GM12878 (cell line): ENCODE results near the gene C1RL. TPM values are rescaled to one million over a fixed set of nuclear protein-coding genes. Genes with fewer than 3 reads are reported as not detected.

ENCODE experiments used
- ATAC-seq: fragments of 200-7000 bp; cut with Tn5 transposase; 3 replicates; pipeline ENCODE4 v1.9.1; 2020; ENCODE audit warnings: mild to moderate bottlenecking, moderate library complexity
- BruUV-seq: library from RNA; stranded (reverse); fragments of 400-500 nt; replicated peaks from 2 replicates; lab custom pipeline; 2021; lab: Mats Ljungman, UMichigan
- CTCF ChIA-PET: fragments of 300-600 bp; sonication (Branson Sonifier 250); formaldehyde crosslinking; extraction: SDS; loops from one replicate; lab custom pipeline; 2021; ENCODE audit warnings: inconsistent platforms; lab: Yijun Ruan, JAX
- POLR2A ChIA-PET: fragments of 350-600 bp; formaldehyde crosslinking; extraction: SDS; loops from one replicate; lab custom pipeline; 2021; ENCODE audit warnings: inconsistent platforms; lab: Charles Lee
- RAD21 ChIA-PET: fragments of 300-600 bp; sonication (Branson Sonifier 250); formaldehyde crosslinking; loops from one replicate; lab custom pipeline; 2023; ENCODE audit warnings: antibody characterized with exemption; ENCODE audit not compliant: unreplicated experiment; lab: Charles Lee
- SMC1A ChIA-PET: fragments of 300-600 bp; sonication (Branson Sonifier 250); formaldehyde crosslinking; loops from one replicate; lab custom pipeline; 2023; ENCODE audit not compliant: unreplicated experiment, uncharacterized antibody; lab: Charles Lee
- DNase-seq: peaks from one replicate; pipeline ENCODE4 v3.0.0-alpha.2; 2011; ENCODE audit warnings: low read depth, low spot score
- FAIRE-seq: peaks from 3 replicates; lab custom pipeline; 2011; peaks lifted over from hg19 to GRCh38; lab: Jason Lieb, UNC
- H2AFZ ChIP-seq: 2 replicates; pipeline ENCODE4 v1.6.0; 2011; ENCODE audit warnings: low read depth, low read length, control low read depth; ENCODE audit not compliant: control insufficient read depth
- H3K27ac ChIP-seq: 2 replicates; pipeline ENCODE4 v1.5.1; 2011; ENCODE audit warnings: control low read depth; ENCODE audit not compliant: control insufficient read depth, insufficient read depth
- H3K27me3 ChIP-seq, 2 experiments: replicated peaks in 1 of 2; 2 replicates each; pipeline versions ENCODE4 v1.6.0 to v1.6.1; 2011; ENCODE audit warnings: low read length in 1 of 2; ENCODE audit not compliant: control insufficient read depth in 2 of 2, insufficient read depth in 2 of 2
- H3K36me3 ChIP-seq, 2 experiments: 2 replicates each; pipeline ENCODE4 v1.5.1; 2011; ENCODE audit warnings: low read length in 1 of 2; ENCODE audit not compliant: control insufficient read depth in 2 of 2, insufficient read depth in 2 of 2
- H3K4me1 ChIP-seq: 2 replicates; pipeline ENCODE4 v1.6.1; 2011; ENCODE audit warnings: mild to moderate bottlenecking, low read length, moderate library complexity, mixed read lengths; ENCODE audit not compliant: control insufficient read depth, insufficient read depth
- H3K4me2 ChIP-seq: 2 replicates; pipeline ENCODE4 v1.6.0; 2011; ENCODE audit warnings: control low read depth; ENCODE audit not compliant: control insufficient read depth, insufficient read depth
- H3K4me3 ChIP-seq: fragments of 200-600 bp; sonication (generic); 2 replicates; pipeline ENCODE4 v1.5.1; 2016
- H3K79me2 ChIP-seq: 2 replicates; pipeline ENCODE4 v1.6.0; 2011; ENCODE audit warnings: low read length; ENCODE audit not compliant: control insufficient read depth, insufficient read depth
- H3K9ac ChIP-seq: 2 replicates; pipeline ENCODE4 v1.8.0; 2011; ENCODE audit warnings: low read length, control low read depth, mixed read lengths; ENCODE audit not compliant: control insufficient read depth, insufficient read depth
- H3K9me3 ChIP-seq: replicated peaks from 3 replicates; pipeline ENCODE4 v1.5.1; 2011; ENCODE audit warnings: mild to moderate bottlenecking, low read length; ENCODE audit not compliant: control insufficient read depth, insufficient read depth
- H4K20me1 ChIP-seq: 2 replicates; pipeline ENCODE4 v1.6.0; 2011; ENCODE audit not compliant: control insufficient read depth, insufficient read depth
- BACH1 ChIP-seq: fragments of 450-650 bp; IDR thresholded peaks from 2 replicates; pipeline ENCODE4 v1.6.1; 2017; ENCODE audit warnings: mild to moderate bottlenecking, borderline replicate concordance
- CBFB ChIP-seq: IDR thresholded peaks from 2 replicates; pipeline ENCODE4 v1.6.1; 2016; ENCODE audit warnings: antibody characterized with exemption, low read depth
- CREB1 ChIP-seq: IDR thresholded peaks from 2 replicates; pipeline ENCODE4 v1.6.1; 2012; ENCODE audit warnings: low read depth, mild to moderate bottlenecking, inconsistent platforms
- EGR1 ChIP-seq, 2 experiments: IDR thresholded peaks; 1 replicate in 1 of 2; 2 replicates in 1 of 2; pipeline ENCODE4 v1.6.1; 2011 to 2012; ENCODE audit warnings: low read depth in 2 of 2, low read length in 2 of 2, borderline replicate concordance in 1 of 2, mild to moderate bottlenecking in 1 of 2, moderate library complexity in 1 of 2
- ETV6 ChIP-seq, 2 experiments: fragments of 450-650 bp in 1 of 2; IDR thresholded peaks in 1 of 2; conservative IDR thresholded peaks in 1 of 2; 2 replicates each; pipeline ENCODE4 v1.6.1; 2014; ENCODE audit warnings: antibody characterized with exemption in 1 of 2, borderline replicate concordance in 1 of 2, low read depth in 1 of 2, mild to moderate bottlenecking in 1 of 2, moderate library complexity in 1 of 2
- KDM1A ChIP-seq: fragments of 200-600 bp; sonication (generic); IDR thresholded peaks from 2 replicates; pipeline ENCODE4 v1.6.1; 2016; ENCODE audit warnings: borderline replicate concordance
- TAF1 ChIP-seq: IDR thresholded peaks from 2 replicates; pipeline ENCODE4 v1.6.1; 2011; ENCODE audit warnings: mild to moderate bottlenecking, low read depth, low read length, borderline replicate concordance
- TCF7 ChIP-seq: IDR thresholded peaks from 2 replicates; pipeline ENCODE4 v1.6.1; 2014; ENCODE audit warnings: antibody characterized with exemption, borderline replicate concordance
- ZNF384 ChIP-seq: IDR thresholded peaks from 2 replicates; pipeline ENCODE4 v1.6.1; 2012; ENCODE audit warnings: low read depth, mild to moderate bottlenecking, low read length, improper control_type of control experiment, borderline replicate concordance
- WGBS: methylation state at CpG from one replicate; pipeline ENCODE4 v1.1.6; 2016; ENCODE audit warnings: low lambda C conversion rate; ENCODE audit not compliant: insufficient replicate concordance, insufficient coverage; ENCODE audit errors: missing lambda C conversion rate; 5-methylcytosine and 5-hydroxymethylcytosine counted together
- in situ Hi-C: fragments of 300-500 bp; cut with MboI; formaldehyde crosslinking; loops from 9 replicates; pipeline ENCODE4 v1.14.3; 2018; ENCODE audit warnings: mixed read lengths
- intact Hi-C: fragments of 100-400 bp; cut with micrococcal nuclease; formaldehyde crosslinking; loops from one replicate; pipeline ENCODE4 v1.14.2; 2022; ENCODE audit not compliant: unreplicated experiment
- polyA plus RNA-seq, 11 experiments: library from polyadenylated mRNA; depleted of rRNA in 4 of 11; unstranded in 6 of 11; stranded (reverse) in 5 of 11; fragments of >200 nt; fragmentation: Nextera tagmentation in 4 of 11; fragmentation: Illumina TruSeq in 1 of 11; extraction: Ambion mirVana in 4 of 11; extraction: Trizol in 1 of 11; gene quantifications; 1 replicate in 1 of 11; 2 replicates in 10 of 11; pipeline versions ENCODE4 v1.2.1 to v1.2.3, GENCODE V29; 2011 to 2016; ENCODE audit warnings: inconsistent platforms in 2 of 11, missing spikeins in 2 of 11, low read depth in 1 of 11
- total RNA-seq, 4 experiments: library from RNA; depleted of rRNA in 3 of 4; stranded (reverse); fragments of >200 nt in 3 of 4; fragmentation: Illumina TruSeq in 1 of 4; extraction: Trizol in 1 of 4; gene quantifications; 2 replicates each; pipeline versions ENCODE4 v1.2.1 to v1.2.3, GENCODE V29; 2013 to 2021
- TF ChIP-seq, protein P1 (sequence below): fragments of 150-350 bp; IDR thresholded peaks from 2 replicates; pipeline ENCODE4 v1.6.1; 2016; ENCODE audit warnings: low read depth, low read length
- TF ChIP-seq, protein P2 (sequence below): IDR thresholded peaks from 2 replicates; pipeline ENCODE4 v1.6.1; 2012; ENCODE audit warnings: low read depth, low read length, improper control_type of control experiment

The C1RL gene
- total and polyA plus RNA-seq, 10 of the 15 experiments (the other 5 are each of a cell fraction or from before 2014, with no cell fraction given) = 1.3 to 12.8 (median 8.1) TPM

DNA sequence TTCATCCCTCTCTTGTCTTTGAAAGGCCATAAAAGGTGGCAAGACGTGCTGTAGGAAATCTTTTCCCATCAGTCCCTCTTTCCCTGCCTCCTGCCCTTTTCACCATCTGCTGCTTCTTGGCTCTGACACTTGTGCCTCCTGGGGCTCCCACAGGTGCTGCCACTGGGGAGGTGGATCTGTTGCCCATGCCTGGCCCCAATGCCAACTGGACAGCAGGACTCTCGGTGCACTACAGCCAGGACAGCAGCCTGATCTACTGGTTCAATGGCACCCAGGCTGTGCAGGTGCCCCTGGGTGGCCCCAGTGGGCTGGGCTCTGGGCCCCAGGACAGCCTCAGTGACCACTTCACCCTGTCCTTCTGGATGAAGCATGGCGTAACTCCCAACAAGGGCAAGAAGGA is 27.7 kb upstream of the C1RL start:
- RAD21 ChIA-PET = no interaction called here
- in situ Hi-C loops = no loop called here
- POLR2A ChIA-PET = no interaction called here

More for the DNA sequence above, 27.7 kb upstream of the C1RL start:
- no peaks in the 10 kb centered on the region for H3K79me2 ChIP-seq
- H2AFZ ChIP-seq = no peak overlapping the region
- no peak overlapping the region for H3K4me2 ChIP-seq
- CTCF ChIA-PET = no interaction called here
- no peak overlapping the region for H3K9ac ChIP-seq
- SMC1A ChIA-PET = no interaction called here
- TF ChIP-seq, protein P1, sequence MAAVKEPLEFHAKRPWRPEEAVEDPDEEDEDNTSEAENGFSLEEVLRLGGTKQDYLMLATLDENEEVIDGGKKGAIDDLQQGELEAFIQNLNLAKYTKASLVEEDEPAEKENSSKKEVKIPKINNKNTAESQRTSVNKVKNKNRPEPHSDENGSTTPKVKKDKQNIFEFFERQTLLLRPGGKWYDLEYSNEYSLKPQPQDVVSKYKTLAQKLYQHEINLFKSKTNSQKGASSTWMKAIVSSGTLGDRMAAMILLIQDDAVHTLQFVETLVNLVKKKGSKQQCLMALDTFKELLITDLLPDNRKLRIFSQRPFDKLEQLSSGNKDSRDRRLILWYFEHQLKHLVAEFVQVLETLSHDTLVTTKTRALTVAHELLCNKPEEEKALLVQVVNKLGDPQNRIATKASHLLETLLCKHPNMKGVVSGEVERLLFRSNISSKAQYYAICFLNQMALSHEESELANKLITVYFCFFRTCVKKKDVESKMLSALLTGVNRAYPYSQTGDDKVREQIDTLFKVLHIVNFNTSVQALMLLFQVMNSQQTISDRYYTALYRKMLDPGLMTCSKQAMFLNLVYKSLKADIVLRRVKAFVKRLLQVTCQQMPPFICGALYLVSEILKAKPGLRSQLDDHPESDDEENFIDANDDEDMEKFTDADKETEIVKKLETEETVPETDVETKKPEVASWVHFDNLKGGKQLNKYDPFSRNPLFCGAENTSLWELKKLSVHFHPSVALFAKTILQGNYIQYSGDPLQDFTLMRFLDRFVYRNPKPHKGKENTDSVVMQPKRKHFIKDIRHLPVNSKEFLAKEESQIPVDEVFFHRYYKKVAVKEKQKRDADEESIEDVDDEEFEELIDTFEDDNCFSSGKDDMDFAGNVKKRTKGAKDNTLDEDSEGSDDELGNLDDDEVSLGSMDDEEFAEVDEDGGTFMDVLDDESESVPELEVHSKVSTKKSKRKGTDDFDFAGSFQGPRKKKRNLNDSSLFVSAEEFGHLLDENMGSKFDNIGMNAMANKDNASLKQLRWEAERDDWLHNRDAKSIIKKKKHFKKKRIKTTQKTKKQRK = no peak
- TF ChIP-seq CREB1 (no peak), EGR1 (IDR thresholded peaks at IDR 0.05; ENCODE audit: borderline replicate concordance in 1 of 2, low read depth in 2 of 2, low read length in 2 of 2) (no peak), BACH1 (no peak), ZNF384 (no peak), KDM1A (no peak), TCF7 (no peak), ETV6 (conservative IDR thresholded peaks at IDR 0.05 in 1 of 2, IDR thresholded peaks at IDR 0.05 in 1 of 2; ENCODE audit: borderline replicate concordance in 1 of 2, low read depth in 1 of 2) (no peak), CBFB (no peak), TAF1 (no peak)
- TF ChIP-seq, protein P2, sequence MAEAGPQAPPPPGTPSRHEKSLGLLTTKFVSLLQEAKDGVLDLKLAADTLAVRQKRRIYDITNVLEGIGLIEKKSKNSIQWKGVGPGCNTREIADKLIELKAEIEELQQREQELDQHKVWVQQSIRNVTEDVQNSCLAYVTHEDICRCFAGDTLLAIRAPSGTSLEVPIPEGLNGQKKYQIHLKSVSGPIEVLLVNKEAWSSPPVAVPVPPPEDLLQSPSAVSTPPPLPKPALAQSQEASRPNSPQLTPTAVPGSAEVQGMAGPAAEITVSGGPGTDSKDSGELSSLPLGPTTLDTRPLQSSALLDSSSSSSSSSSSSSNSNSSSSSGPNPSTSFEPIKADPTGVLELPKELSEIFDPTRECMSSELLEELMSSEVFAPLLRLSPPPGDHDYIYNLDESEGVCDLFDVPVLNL = no peak
- FAIRE-seq (no peak), ATAC-seq (no peak), DNase-seq (no peak)
- no peaks in the 10 kb centered on the region for H3K27me3 ChIP-seq
- H3K4me3 ChIP-seq = no peak overlapping the region
- 77% methylated on average over 2 of the region's 3 CpGs for WGBS
- intact Hi-C loops = no loop called here
- no peak overlapping the region for H3K27ac ChIP-seq
- H3K4me1 ChIP-seq = peaks cover under 1% of the 10 kb centered on the region
- H3K36me3 ChIP-seq = peaks cover 10 to 13% of the 10 kb centered on the region in 2 experiments; a peak in 3 of 4 replicates
- no peaks in the 10 kb centered on the region; the same call in 2 of the 3 replicates for H3K9me3 ChIP-seq
- no TSS peak for BruUV-seq
- no peaks in the 10 kb centered on the region for H4K20me1 ChIP-seq
